GM21423 (cell line): Measurements from ENCODE around the gene ZNF10.

ENCODE experiments used
- ATAC-seq: cut with Tn5 transposase; IDR thresholded peaks from one replicate; pipeline ENCODE4 v1.9.1; 2021; ENCODE audit warnings: mild to moderate bottlenecking, moderate library complexity; ENCODE audit not compliant: unreplicated experiment

ZNF10 gene

DNA sequence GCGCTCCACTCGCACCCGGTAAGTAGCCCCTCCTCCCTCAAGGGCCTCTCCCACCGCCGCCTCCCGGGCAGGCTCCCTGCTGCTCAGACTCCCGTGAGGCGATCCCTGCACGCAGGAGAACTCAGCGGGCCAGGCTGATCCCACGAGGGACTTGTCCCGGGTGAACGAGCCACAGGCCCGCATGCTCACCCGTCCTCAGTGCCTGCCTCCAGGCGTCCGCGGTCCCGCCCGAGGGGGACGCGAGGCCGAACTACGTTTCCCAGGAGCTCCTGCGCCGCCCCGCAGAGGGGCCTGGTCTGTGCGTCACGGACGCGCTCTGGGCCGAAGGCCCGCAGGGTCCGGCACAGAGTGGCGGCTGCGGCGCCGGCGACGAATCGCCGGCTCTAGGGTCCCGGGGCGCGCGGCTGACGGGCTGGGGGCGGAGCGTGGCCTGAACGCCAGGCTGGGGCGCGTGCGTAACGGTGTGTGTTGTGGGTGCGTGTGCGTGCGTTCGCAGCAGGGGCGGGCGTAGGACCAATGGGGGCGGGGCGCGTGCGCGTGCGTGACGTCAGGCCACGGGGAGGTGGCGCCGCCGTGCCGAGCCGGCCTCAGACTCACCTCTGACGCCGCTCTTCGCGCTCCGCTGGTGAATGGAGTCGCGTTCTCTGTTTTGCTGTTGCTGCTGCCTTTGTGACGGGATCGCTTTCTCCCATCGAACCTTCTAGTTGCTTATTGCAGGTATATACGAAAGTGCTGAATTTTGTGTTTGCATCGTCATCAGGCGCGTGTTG lies at the start of gene ZNF10, which contains the start of gene ZNF891:
ZNF10 (plus strand) TSS at position 590 of the 770 bp plus-strand sequence. CDS start 13,866 bp downstream, outside the sequence.
ZNF891 (minus strand) TSS at position 237 of the 770 bp plus-strand sequence. CDS start 8,356 bp downstream, outside the sequence.
- peak; percentile 92 for ATAC-seq

DNA sequence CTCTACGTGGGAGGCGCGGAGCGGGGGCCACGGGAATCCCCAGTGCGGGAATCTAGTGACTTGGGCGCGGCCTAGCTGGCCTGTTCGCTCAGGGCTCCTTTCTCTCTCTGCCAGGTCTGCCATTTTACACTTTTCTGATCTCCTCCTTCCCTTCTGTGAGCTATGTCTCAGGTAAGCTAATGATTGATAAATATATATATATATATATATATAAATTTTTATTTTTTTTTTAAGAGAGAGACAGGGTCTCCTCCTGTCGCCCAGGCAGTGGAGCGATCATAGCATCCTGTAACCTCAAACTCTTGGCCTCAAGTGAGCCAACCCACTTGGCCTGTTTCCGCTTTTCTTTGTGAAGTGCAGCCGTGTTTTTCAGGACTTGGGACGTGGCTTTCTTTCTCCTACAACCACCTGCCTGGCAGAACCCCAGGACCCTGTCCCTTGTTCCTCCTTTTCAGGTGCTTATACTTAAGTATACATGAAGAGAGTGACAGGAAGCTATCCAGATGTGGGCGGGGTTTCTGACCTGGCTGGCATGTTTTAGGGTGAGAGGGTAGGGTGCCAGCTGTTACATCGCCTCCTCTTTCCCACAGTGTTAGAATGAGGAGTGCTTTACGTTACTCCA lies 49.2 kb upstream of the ZNF10 start:
- ATAC-seq, result no peak

DNA sequence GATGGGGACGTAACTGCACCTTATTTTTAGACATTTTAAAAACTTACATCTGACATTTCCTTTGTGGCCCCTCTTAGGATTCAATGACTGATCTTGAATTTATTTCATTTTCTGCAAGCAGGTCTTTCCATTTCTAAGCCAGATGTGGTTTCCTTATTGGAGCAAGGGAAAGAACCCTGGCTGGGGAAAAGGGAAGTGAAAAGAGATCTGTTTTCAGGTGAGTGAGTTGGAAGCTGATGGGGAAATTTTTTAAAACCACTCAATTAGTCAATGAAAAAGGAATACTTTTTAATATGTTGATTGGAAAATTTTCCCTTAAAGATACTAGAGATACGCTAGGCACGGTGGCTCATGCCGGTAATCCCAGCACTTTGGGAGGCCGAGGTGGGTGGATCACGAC lies 47.1 kb upstream of the ZNF10 start:
- no peak for ATAC-seq

DNA sequence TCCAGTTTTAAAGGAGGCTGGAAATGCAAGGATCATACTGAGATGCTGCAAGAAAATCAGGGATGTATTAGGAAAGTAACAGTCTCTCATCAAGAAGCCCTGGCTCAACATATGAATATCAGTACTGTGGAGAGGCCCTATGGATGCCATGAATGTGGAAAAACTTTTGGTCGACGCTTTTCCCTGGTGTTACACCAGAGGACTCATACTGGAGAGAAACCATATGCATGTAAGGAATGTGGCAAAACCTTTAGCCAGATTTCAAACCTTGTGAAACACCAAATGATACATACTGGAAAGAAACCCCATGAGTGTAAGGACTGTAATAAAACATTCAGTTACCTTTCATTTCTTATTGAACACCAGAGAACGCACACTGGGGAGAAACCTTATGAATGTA lies 24.8 kb upstream of the ZNF10 start:
- ATAC-seq, result no peak

DNA sequence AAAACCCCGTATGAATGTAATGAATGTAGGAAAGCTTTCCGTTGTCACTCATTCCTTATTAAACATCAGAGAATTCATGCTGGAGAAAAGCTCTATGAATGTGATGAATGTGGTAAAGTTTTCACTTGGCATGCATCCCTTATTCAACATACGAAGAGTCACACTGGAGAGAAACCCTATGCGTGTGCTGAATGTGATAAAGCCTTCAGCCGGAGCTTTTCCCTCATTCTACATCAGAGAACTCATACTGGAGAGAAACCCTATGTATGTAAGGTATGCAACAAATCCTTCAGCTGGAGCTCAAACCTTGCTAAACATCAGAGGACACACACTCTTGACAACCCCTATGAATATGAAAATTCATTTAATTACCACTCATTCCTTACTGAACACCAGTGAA lies 24.2 kb upstream of the ZNF10 start:
- no peak for ATAC-seq

DNA sequence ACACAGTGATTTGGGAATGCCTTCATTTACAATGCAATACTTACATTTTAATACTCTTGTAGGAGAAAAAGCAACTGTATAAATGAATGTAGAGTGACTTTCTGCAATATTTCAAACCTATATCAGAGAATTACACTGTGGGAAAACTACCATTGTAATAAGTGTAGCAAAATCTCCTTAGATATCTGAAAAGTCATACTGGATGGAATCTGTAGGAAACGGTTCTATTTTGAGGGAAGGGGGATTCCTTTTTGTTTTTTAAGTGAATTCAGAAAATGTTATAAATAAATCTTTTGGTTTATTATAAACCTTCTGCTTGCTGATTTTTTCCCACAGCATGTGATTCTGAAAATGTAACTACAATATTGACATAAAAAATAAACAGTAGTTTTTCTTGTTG lies 23.3 kb upstream of the ZNF10 start:
- no peak for ATAC-seq

DNA sequence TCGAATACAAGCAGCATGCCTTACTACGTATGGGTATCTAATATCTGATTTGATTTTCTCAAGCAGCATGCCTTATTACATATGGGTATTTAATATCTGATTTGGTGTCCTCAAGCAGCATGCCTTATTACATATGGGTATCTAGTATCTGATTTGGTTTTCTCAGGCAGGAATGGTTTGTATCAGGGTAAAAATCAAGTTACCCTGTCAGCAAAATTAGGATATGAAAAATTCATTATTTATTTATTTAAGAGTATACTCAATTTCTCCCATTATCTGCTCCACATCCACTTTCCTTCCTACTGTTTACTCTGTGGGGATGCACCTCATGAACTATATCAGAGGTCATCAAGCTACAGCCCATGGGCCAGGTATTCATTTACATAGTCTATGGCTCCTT lies 22.3 kb upstream of the ZNF10 start:
- no peak for ATAC-seq

DNA sequence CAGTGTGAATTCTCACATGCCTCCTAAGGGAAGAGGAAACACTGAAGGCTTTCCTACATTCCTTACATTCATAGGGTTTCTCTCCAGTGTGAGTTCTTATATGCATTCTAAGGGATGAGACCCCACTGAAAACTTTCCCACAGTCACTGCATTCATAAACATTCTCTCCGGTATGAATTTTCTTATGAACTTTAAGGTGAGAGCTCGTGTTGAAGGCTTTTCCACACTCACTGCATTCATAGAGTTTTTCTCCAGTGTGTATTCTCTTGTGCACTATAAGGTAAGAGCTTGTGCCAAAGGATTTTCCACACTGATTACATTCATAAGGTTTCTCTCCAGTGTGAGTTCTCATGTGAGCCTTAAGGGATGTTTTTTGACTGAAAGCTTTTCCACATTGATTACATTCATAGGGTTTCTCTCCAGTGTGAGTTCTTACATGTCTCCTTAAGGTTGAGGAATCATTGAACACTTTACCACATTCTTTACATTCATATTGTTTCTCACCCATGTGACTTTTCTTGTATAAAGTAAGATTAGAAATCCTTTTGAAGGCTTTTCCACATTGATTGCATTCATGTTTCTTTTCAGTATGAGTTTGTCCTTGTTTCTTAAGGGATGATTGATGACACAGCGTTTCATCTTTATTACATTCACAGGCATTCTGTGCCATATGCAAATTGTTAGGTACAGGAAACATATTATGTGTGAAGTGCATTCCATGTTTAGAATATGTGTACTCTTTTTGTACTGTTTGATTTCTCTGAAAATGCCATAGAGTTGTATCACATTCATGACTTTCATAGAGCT lies 9.8 kb upstream of the ZNF10 start:
- ATAC-seq, result no peak

DNA sequence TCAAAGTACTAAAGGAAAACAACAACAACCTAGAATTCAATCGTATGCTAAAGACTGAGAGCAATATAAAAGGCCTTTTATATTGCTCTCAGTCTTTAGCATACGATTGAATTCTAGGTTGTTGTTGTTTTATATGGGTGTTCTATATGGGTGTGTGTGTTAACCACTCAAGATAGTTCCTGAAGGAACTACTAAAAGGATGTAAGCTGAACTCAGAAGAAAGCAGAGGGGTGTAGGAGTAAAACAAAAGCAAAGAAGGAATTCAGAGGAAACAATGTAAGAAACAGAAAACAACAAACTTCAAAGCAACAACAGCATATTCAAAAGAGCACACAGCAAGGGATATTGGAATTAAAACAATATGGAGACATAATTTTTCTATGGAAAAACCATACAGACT lies 5.8 kb upstream of the ZNF10 start:
- no peak for ATAC-seq

DNA sequence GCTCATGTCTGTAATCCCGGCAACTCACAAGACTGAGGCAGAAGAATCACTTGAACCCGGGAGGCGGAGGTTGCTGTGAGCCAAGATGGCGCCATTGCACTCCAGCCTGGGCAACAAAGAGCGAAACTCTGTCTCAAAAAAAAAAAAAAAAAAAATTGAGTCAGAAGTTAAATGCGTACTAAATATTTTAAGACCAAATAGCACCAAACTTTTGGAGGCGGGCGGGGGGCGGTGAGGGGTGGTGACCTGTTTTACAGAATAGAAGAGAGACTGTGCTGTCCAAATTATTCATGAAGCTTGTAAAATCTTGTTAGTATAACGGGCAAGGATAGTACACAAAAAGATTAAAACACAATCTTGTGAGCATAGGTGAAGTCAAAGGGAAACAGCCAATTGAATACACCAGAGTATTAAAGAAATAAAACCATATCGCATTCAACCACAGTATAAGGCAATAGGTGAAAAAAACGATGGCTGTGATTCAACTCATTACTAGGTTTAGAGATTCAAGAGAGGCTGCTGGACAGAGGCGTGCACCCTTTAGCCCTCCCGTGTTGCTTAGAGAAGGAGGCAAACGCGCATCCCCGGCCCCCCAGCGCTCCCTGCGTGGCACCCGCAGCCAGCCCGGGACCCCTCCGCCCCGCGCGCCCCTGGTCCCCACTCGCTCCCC lies 924 bp upstream of the ZNF10 start:
- ATAC-seq, result no peak

DNA sequence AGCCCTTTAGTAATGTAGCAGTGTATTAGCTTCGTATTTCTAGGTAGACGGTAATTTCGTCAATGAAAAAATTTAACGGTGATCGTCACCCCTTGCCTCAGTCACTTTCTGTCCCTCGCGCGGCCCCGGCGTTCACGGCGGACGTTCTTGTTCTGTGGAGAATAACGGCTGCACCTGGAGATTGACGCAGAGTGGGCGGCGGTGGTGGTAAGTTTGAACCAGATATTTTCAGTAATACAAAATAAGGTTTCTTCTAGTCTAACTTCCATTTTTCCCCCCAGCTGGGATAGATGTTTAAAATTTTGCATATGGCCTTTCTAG lies 341 bp downstream of the ZNF10 start:
- ATAC-seq, result peak; percentile 0

DNA sequence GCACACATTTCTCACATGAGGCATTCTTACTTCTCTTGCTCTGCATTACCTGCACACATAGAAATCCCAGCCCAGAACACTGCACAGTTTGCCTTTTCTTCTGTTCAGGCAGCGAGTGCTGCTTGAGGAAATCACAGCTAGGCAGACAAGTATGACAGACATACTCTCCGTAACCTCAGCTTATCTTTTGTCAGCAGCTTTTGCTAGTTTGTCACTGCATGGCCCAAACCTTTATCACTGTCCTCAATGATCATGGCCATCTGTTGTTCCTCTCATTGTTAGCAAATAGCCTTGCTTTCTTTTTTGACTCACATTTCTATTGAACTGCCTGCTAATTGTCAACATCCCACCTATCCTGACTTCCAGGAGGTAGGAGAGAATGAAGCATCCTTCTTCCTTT lies 5.3 kb downstream of the ZNF10 start:
- ATAC-seq, result no peak

DNA sequence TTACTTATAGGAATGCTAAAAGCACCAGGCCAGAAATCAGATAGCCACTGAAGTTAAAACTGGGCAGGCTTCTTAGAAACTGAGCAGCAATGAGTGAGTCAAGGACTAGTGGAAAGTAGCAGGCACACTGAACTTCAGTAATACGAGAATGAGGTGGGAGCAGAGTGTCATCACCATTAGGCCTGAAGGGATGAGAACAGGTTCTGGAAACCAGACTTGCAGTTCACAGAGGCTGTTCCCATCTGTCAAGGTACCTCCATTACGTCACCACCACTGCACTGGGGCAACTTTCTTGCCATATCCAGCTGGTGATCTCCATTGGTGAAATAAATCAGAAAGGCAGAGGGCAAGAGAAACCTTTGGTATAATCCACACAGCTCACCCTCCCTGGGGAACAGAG lies 15.6 kb downstream of the ZNF10 start:
- ATAC-seq, result no peak

DNA sequence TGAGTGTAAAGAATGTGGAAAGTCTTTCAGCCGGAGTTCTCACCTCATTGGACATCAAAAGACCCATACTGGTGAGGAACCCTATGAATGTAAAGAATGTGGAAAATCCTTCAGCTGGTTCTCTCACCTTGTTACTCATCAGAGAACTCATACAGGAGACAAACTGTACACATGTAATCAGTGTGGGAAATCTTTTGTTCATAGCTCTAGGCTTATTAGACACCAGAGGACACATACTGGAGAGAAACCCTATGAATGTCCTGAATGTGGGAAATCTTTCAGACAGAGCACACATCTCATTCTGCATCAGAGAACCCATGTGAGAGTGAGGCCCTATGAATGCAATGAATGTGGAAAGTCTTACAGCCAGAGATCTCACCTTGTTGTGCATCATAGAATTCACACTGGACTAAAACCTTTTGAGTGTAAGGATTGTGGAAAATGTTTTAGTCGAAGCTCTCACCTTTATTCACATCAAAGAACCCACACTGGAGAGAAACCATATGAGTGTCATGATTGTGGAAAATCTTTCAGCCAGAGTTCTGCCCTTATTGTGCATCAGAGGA lies 25.8 kb downstream of the ZNF10 start:
- ATAC-seq, result no peak

DNA sequence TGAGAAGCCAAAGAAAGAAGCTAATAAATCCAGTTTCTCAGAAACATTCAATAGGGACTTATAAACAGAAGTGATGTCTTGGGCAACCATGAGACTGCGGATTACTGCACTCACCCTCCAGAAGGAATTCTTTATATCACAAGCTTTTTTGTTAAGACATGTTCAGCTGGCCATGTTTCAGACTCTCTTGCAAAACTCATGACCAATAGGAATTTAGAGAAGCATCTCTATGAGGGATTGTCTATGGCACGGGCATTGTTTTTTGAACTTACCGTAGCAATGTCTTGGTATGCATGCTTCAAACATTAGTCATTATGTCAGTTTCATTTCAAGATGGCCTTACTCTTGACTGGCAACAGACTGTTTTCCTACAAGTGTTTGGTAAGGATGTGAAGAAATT lies 35.3 kb downstream of the ZNF10 start:
- ATAC-seq, result no peak

DNA sequence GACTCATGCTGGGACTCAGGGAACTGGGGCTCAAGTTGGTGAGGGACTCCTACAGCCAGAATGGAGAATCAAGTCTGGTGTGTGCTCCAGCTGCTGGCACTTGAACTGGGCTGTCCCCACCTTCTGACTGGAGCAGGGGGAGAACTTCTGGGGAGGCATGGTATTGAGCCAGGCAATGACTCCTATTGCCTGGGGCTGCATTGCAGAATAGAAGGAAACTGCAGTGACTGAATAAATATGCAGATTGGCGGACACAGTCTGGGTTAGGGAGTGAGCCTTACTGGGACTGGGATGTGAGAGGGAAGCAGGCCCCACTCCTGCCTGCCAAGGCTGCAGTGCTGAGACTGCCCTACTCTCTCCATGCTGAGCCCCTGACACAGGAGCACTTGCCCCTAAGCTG lies 42.1 kb downstream of the ZNF10 start:
- no peak for ATAC-seq

DNA sequence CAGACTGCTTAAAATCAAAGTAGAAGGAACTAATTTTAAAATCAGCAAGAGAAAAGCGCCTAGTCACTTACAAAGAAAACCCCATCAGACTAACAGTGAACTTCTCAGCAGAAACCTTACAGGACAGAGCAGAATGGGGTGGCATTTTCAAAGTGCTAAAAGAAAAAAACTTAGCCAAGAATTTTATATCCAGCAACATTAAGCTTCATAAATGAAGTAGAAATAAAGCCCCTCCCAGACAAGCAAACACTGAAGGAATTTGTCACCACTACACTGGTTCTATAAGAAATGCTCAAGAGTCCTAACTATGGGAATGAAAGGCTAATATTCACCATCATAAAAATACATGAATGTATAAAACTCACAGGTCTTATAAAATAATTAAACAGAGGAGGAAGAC lies 44.5 kb downstream of the ZNF10 start:
- ATAC-seq, result no peak

DNA sequence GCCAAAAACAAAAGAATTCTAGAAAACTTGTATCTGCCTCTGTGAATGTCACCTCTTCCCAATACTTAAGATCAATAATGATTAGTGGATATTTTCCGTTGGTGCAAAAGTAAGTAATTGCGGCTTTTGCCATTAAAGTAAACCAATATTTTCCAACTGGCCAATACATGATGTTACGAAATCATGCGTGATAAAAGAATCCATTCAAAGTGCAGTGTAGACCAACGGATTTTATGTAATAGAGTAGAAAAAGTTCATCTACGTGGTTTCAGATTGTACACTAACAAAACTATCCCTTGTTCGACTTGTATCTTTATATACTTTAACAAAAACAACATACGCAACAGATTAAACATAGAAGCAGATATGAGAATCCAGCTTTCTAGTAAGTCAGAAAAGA lies 50.2 kb downstream of the ZNF10 start:
- no peak for ATAC-seq

DNA sequence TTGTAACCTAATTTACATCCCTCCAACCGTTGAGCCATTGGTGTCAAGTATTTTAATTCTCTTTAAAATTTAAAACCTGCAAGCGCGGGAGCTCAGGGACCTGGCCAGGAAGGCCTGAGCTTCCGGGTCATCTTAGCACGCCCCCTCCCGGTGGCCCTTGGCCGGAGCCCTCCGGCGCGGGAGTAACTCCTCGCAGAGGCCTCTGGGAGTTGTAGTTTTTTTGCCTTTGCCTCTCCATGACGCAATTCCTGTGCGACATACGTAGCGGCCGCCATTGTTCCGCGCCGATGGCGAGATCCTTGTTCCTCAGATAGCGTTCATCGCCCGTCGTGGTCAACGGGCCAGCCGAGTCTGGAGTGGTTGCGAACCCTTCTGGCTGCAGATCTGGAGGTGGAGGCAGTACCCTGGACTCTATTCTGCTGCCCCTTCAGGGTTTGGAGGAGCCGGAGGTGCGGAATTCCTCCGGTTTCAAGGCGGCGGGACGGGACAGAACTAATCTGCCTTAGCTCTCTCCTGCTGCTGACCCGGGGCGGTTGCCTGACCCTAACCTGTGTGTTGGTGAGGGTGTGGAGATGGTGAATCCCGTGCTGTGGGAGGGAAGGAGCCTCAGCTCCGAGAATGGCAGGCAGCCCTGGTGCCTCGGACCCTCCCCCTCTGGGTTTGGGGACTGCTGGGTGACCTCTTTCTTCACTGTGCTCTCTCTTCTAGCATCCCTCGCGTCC lies 51.0 kb downstream of the ZNF10 start, which contains the start of gene ZNF268:
ZNF268 (plus strand) TSS at position 258 of the 722 bp plus-strand sequence. CDS start 503 bp downstream, outside the sequence.
- ATAC-seq, result peak; percentile 97

DNA sequence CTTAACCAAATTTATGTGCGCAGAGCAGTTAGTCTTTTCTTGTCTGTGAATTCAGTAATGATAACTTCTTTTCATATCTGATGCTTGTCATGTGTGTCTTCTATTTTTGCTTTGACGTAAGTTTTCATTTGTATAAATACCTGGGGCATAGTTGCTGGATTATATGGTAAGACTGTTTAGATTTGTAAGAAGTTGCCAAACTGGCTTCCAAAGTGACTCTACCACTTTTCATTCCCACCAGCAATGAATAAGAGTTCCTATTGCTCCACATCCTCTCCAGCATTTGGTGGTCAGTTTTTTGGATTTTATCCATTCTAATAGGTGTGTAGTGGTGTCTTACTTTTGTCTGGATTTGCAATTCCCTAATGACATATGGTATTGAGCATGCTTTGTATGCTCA lies 59.7 kb downstream of the ZNF10 start:
- ATAC-seq, result no peak
